T-helper 2 cell treated with Interferon-gamma antibody and Interleukin-4, amounts not matched to agents 100 ng/mL and 5 ng/mL, for 36 hours (primary cell): ENCODE measurements around the gene FARP1. TPM values are rescaled to one million over a fixed set of nuclear protein-coding genes. Genes with fewer than 3 reads are reported as not detected.
"Not testable (repeated sequence)": the region's sequence is repeated elsewhere in the genome, so short reads cannot be mapped to it uniquely, and the experiment has no call there.

Experiments used
- intact Hi-C: fragments of 100-400 bp; cut with micrococcal nuclease; formaldehyde crosslinking; loops from one replicate; pipeline ENCODE4 v1.15.1; 2023
- total RNA-seq: library from RNA; stranded (reverse); gene quantifications from 2 replicates; pipeline ENCODE4 v1.2.3, GENCODE V29; 2022

Gene FARP1
- total RNA-seq, 1 donor from 2014 or later = 0.57 TPM

DNA sequence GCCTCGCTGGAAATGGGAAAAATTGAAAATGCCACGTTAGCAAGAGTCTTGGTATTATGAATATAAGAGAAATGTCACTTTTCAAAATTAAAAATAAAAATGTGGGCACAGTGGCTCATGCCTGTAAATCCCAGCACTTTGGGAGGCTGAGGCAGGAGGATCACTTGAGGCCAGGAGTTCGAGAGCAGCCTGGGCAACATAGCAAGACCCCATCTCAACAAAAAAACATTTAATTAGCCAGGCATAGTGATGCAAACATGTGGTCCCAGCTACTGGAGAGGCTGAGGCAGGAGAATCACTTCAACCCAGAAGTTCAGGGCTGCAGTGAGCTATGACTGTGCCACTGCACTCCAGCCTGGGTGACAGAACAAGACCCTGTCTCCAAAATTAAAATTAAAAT lies 270.4 kb downstream of the FARP1 start:
- intact Hi-C loops = not testable (repeated sequence)

GRCh38 chr13:98413796-98414195 lies 270.9 kb downstream of the FARP1 start:
- intact Hi-C loops = no loop called here

DNA sequence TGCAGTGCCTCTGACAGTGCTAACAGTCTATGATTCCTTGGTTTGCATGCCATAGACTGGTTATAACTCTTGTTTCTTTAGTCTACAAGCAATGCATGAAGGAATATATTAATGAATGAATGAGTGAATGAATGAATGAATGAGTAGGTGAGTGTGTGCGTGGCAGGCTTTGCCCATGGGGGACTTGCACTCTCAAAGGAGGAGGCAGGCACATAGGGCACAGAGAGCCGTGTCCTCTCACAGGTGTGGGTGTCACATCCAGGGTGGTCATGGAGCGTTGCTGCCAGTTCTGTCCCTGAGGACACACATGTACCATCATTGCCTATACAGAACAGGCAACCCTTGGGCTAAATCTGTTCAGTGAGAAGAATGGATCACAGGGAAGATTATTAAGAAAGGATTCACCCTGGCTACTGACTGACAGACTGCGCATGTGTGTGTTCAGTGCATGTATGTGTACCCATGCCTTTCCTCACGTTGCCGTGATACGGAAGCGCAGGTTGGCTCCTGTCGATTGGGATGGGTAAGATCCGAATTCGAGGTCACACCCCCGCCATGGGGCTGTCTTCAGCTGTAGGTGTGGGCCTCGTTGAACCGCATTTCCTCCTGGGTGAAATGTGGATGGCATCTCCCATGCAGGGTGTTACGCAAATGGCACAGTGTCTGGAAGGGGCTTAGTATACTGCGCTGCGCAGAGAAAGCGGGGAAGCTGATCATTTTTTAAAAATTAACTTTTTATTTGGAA lies 272.6 kb downstream of the FARP1 start:
- intact Hi-C loops = no loop called here

- intact Hi-C loops = no loop called here
These were observed 273.5 kb downstream of the FARP1 start for GRCh38 chr13:98416408-98416807.

- intact Hi-C loops = loop anchor here (10.0 kb wide), 1 partner anchor 565 kb away; no protein-coding TSS in a partner anchor
These were observed 277.1 kb downstream of the FARP1 start for GRCh38 chr13:98419786-98420553.

DNA sequence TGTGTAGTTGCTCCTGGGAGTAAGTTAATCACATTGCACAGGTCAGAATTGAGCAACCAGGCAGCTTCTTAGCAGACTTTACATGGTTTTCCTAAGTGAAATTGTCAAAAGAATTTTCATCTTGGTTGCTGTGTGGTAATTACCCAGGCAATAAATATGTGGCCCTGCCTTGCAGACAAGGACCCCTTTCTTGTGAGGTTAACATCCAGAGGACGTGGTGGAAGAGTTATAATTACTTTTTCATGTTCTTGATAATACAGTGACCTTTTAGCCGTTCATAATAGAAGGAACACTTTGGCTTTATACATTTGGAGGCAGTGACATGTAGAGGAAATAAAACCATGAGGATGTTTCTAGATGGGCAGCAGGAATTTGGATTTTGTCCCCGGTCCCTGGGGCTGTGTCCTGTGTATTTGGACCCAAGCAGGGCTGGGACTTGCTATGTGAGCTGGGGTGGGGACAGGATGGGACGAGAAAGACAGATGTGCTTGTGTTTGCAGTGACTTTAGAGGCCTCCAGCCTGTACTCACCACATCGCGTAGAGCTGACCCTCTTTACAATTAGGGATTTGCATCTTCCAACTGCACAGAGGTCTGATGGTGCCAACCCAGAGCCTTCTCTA lies 277.8 kb downstream of the FARP1 start:
- intact Hi-C loops = loop anchor here (10.0 kb wide), 1 partner anchor 566 kb away; no protein-coding TSS in a partner anchor

- intact Hi-C loops = loop anchor here (10.0 kb wide), 1 partner anchor 567 kb away; no protein-coding TSS in a partner anchor
These were observed 279.2 kb downstream of the FARP1 start for GRCh38 chr13:98422046-98422445.

GRCh38 chr13:98423417-98423816 lies 280.5 kb downstream of the FARP1 start:
- intact Hi-C loops = loop anchor here (10.0 kb wide), 1 partner anchor 569 kb away; no protein-coding TSS in a partner anchor

DNA sequence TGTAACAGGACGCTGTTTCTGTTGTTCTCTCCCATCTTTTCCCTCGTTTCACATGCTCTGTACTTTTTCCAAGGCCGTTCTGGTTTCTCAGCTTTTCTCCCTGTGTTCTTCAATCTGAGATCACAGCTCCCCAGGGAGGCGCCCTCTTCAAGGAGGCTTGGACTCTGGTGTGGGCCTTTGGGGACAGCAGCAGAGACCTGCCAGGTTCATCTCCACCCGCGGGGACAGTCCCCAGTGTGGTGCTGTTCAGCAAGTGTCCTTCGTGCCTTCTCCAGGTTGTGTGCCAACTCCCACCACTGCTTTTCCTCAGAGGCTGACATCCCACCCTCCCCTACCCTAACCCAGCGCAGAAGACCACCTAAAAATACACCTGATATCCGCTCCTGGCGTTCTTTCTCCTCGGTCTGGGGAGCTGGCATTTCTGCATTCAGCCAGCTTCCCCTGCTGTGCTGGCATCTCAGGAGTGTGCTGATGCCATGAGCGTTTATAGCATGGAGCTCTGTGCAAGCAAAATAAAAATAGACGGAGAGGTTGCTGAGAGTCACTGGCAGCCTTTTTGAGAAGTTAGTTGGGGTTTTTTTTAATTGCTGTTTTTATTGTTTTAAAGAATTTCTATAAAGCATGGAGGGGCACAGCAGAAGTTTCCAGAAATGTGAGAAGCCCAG lies 284.6 kb downstream of the FARP1 start:
- intact Hi-C loops = loop anchor here (10.0 kb wide), 1 partner anchor 573 kb away; no protein-coding TSS in a partner anchor

DNA sequence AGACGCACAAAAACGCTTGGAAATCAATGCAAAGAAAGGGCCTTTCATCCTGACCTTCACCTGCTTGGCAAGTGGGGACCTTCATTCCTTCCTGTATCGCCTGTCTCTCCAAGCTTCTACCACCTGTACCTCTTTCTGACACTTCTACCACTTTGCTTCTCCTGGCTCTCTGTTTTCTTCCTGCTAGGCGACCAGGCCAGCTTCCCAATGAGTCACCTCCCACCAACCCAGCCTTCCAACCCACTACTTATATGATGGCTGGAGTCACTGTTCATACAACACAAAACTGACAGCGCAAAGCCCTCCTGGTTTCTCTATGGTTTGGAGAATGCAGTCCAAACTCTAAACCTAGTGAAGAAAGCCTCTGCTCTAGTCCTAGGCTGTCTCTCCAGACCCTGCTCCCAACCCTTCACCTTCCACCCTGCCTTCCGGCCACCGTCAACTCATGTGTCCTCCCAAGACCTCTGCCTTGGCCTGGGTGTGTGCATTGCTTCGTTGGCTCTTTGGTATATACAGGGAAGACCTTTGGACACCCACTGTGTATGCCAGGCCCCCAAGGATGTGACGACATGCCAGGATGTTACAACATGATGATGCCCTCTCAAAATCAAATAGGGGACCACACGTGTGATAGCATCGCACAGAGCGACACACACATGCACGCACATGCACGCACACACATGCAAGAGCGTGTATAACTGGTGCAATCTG lies 285.5 kb downstream of the FARP1 start:
- intact Hi-C loops = loop anchor here (10.0 kb wide), 1 partner anchor 574 kb away; no protein-coding TSS in a partner anchor

DNA sequence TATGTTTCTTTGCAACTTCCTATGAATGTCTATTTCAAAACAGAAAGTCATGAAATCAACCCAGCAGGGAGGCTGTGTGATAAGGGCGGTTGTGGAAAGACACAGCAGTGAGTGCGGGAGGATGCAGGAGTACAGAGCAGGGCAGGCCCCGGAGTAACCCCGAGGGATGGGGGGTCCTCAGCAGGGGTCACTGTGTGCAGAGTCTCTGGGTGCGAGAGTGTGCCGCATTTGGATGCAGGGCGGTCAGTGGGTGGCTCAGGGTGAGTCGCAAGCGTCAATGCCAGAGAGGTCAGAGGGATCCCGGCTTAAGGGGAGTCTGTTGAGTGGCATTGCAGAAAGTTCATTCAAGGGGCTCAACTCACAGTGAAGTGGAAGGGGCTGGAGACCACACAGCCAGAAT lies 286.2 kb downstream of the FARP1 start:
- intact Hi-C loops = loop anchor here (10.0 kb wide), 1 partner anchor 574 kb away; no protein-coding TSS in a partner anchor

DNA sequence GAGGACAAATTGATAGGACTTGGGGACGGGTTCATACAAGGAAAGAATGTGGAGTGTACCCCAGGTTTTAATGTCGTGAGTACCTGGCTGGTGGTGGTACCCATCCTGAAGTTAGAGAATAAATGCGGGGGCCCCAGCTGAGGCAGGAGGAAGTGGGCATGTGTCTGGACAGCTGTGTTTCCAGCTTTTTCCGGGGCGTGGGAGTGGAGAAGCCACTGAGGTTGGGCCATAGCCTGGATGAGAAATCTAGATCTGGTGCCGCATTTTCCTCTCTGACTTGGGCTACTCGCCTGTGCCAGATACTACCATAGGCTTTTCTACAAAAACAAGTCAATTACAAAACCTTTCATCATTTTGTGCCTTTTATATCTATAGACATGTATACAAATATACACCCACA lies 286.6 kb downstream of the FARP1 start:
- intact Hi-C loops = loop anchor here (10.0 kb wide), 1 partner anchor 575 kb away; no protein-coding TSS in a partner anchor

- intact Hi-C loops = loop anchor here (10.0 kb wide), 1 partner anchor 575 kb away; no protein-coding TSS in a partner anchor
These were observed 287.3 kb downstream of the FARP1 start for GRCh38 chr13:98429977-98430736.

DNA sequence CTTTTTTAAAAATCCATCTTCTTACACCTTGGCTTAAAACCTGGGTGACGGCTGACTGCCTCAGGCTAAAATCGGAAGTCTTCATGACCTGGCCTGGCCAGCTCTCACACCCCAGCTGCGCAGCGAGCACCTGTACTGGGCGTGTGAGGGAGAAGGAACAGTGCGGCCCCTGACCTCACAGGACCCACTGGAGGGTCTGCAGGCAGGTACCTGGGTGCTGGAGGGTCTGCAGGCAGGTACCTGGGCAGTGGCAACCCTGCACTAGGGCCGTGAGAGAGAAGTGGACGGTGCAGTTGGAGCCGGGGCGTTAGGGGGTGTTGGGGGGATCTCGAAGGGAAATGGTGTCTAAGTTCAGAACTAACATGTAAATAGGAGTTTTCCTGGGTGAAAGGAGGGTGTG lies 289.7 kb downstream of the FARP1 start:
- intact Hi-C loops = no loop called here

DNA sequence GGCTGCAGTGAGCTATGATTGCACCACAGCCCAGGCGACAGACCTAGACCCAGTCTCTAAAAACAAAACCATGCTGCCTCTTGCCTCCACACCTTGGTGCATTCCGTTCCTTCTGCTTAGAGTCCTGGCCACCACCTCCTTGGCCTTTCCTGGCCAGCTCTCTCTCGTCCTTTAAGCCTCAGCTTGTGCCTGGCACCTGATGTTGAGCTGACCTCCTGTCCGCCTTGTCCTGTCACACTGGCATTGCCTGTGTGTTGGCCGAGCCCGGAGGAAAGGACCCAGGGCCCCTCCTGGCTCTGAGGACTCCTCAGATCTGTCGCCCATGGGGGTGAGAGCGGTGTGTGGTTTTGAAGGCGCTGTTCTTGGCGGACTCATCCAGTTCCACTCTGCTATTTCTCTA lies 290.8 kb downstream of the FARP1 start:
- intact Hi-C loops = no loop called here

DNA sequence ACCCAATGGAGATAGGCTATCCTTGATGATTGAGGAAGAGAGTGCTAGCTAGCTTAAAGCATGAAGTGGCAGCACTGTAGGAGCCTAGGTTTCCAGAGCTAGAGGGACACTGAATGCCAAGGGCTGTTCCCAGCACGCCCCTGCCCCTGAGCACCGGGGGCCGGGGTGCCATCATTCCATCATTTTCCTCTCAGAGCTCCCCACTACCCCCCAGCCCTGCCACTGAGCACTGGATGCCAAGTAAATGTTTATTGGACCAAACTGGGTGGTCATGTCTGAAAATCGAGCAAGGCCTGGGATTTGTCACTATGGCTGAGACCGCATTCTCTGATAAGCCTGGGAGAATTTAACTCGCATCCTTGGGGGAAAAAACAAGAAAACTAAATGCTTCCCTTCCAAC lies 291.2 kb downstream of the FARP1 start:
- intact Hi-C loops = no loop called here

DNA sequence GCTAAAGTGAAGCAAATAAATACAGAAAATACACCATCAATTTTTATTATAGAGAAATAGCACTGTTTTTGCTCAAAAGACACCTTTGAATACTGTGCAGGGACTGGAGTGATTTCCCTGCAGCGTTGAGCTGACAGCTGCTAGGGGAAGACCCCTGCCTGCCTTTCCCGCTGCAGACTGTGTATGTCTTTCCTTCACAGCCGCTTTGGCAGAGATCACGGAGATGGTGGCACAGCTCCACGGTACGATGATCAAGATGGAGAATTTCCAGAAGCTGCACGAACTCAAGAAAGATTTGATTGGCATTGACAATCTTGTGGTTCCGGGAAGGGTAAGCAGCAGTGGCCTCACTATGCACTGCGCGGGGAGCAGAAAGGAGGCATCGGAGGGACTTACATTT lies 292.5 kb downstream of the FARP1 start:
- intact Hi-C loops = no loop called here

DNA sequence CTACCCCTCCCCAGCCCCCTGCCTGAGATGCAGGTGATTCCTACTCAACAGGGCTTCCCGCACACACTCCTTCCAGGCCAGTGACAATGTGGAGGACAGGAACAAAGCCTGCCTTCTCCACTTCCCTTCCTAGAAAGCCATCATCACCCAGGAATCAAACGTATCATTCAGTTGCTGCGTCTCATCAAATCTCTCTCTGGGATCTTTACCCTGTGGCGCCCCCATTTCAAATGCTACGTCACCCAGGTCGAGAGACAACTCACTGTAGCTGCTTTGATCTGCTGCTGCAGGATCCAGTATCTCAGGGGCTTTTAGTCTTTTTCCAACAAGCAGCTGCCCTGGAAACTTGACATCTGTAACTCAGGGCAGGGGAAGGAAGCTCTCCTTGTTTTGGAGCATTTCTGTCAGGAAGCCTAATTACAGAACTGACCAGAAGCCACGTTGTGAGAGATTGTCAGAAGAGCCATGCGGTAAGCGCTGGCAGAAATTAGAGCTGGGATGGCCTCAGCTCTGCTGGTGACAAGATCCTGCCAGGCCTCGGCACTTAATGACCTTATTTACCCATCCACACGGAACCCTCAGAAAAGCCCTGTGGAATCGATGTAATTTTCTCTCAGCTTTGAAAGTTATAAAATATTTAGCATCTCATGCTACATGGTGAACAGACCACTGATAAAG lies 293.5 kb downstream of the FARP1 start:
- intact Hi-C loops = no loop called here
